GM23248 (cell line): ENCODE measurements around the gene ZFAND3. TPM values are rescaled to one million over a fixed set of nuclear protein-coding genes. Genes with fewer than 3 reads are reported as not detected.

Source experiments
- DNase-seq: peaks from one replicate; pipeline ENCODE4 v3.0.0-alpha.2; 2015
- H2AFZ ChIP-seq: fragments of 200-600 bp; sonication (generic); 2 replicates; pipeline ENCODE4 v1.6.1; 2016; ENCODE audit warnings: antibody characterized with exemption
- H3F3A ChIP-seq: fragments of 200-600 bp; sonication (generic); 2 replicates; pipeline ENCODE4 v1.6.1; 2016; ENCODE audit warnings: mild to moderate bottlenecking, antibody characterized with exemption, mixed run types; ENCODE audit not compliant: insufficient read depth
- H3K27ac ChIP-seq: fragments of 200-600 bp; sonication (generic); 2 replicates; pipeline ENCODE4 v1.5.1; 2016; ENCODE audit warnings: mild to moderate bottlenecking
- H3K27me3 ChIP-seq: fragments of 200-600 bp; sonication (generic); replicated peaks from 2 replicates; pipeline ENCODE4 v1.6.1; 2016; ENCODE audit warnings: mild to moderate bottlenecking; ENCODE audit not compliant: insufficient read depth
- H3K36me3 ChIP-seq: fragments of 200-600 bp; sonication (generic); 2 replicates; pipeline ENCODE4 v1.6.1; 2016; ENCODE audit warnings: low read depth, mild to moderate bottlenecking
- H3K4me1 ChIP-seq: fragments of 200-600 bp; sonication (generic); 2 replicates; pipeline ENCODE4 v1.6.1; 2016; ENCODE audit warnings: mild to moderate bottlenecking; ENCODE audit not compliant: insufficient read depth
- H3K4me2 ChIP-seq: fragments of 200-600 bp; sonication (generic); one replicate; pipeline ENCODE4 v1.6.1; 2016; ENCODE audit warnings: mild to moderate bottlenecking; ENCODE audit not compliant: unreplicated experiment
- H3K4me3 ChIP-seq: fragments of 200-600 bp; sonication (generic); 2 replicates; pipeline ENCODE4 v1.5.1; 2016; ENCODE audit warnings: mild to moderate bottlenecking
- H3K79me2 ChIP-seq: fragments of 200-600 bp; sonication (generic); 2 replicates; pipeline ENCODE4 v1.6.1; 2016; ENCODE audit warnings: mild to moderate bottlenecking; ENCODE audit not compliant: insufficient read depth
- H3K9ac ChIP-seq: fragments of 200-600 bp; sonication (generic); 2 replicates; pipeline ENCODE4 v1.6.1; 2016; ENCODE audit warnings: mild to moderate bottlenecking
- H3K9me2 ChIP-seq: fragments of 200-600 bp; sonication (generic); 2 replicates; pipeline ENCODE4 v1.6.1; 2016; ENCODE audit warnings: mixed run types, mild to moderate bottlenecking, moderate library complexity; ENCODE audit not compliant: insufficient read depth
- H3K9me3 ChIP-seq: fragments of 200-600 bp; sonication (generic); one replicate; pipeline ENCODE4 v1.6.1; 2017; ENCODE audit warnings: low read depth
- H4K20me1 ChIP-seq: fragments of 200-600 bp; sonication (generic); 2 replicates; pipeline ENCODE4 v1.6.0; 2016; ENCODE audit not compliant: insufficient read depth
- EZH2 ChIP-seq: fragments of 200-600 bp; sonication (generic); IDR thresholded peaks from 2 replicates; pipeline ENCODE4 v1.6.1; 2018; ENCODE audit warnings: antibody characterized with exemption, mild to moderate bottlenecking; ENCODE audit not compliant: insufficient read depth, poor library complexity, severe bottlenecking
- EZH2phosphoT487 ChIP-seq: fragments of 200-600 bp; sonication (generic); IDR thresholded peaks from 2 replicates; pipeline ENCODE4 v1.6.1; 2018; ENCODE audit warnings: antibody characterized with exemption, moderate library complexity, mild to moderate bottlenecking, low read depth; ENCODE audit not compliant: insufficient read depth
- WGBS, 2 experiments: methylation state at CpG; one replicate each; pipeline ENCODE4 v1.1.6; 2015 to 2017; ENCODE audit warnings: low lambda C conversion rate in 2 of 2, low coverage in 1 of 2; ENCODE audit errors: missing lambda C conversion rate in 2 of 2; 5-methylcytosine and 5-hydroxymethylcytosine counted together
- in situ Hi-C: fragments of 300-500 bp; cut with MboI; formaldehyde crosslinking; loops from 2 replicates; pipeline ENCODE4 v1.15.0; 2020
- polyA plus RNA-seq: library from polyadenylated mRNA; unstranded; fragments of >200 nt; fragmentation: Nextera tagmentation; extraction: Ambion mirVana; gene quantifications from 2 replicates; pipeline ENCODE4 v1.2.1, GENCODE V29; 2016
- total RNA-seq: library from RNA; depleted of rRNA; stranded (reverse); fragments of >200 nt; shearing (Covaris generic); gene quantifications from 2 replicates; pipeline ENCODE4 v1.2.3, GENCODE V29; 2014

ZFAND3 gene
- total and polyA plus RNA-seq, 2 experiments from 2014 or later: 27.5 to 40.0 TPM

GRCh38 chr6:38055203-38055589 lies 235.7 kb downstream of the ZFAND3 start:
- DNase-seq: no peak
- in situ Hi-C loops: no loop called here
- H3F3A ChIP-seq: peaks cover 14% of the 10 kb centered on the region
- no peak overlapping the region for H3K4me2 ChIP-seq
- no peak overlapping the region for H3K4me3 ChIP-seq
- H2AFZ ChIP-seq: no peak overlapping the region
- 95 to 97% methylated on average over 1 of the region's 1 CpG for WGBS, 2 experiments
- no peaks in the 10 kb centered on the region for H3K9me2 ChIP-seq
- H3K79me2 ChIP-seq: peaks cover 100% of the 10 kb centered on the region
- H3K4me1 ChIP-seq: peaks cover 13% of the 10 kb centered on the region; the same call in 1 of the 2 replicates
- no peaks in the 10 kb centered on the region for H3K36me3 ChIP-seq
- H3K27me3 ChIP-seq: no peaks in the 10 kb centered on the region
- TF ChIP-seq EZH2 (no peak), EZH2phosphoT487 (no peak)
- H3K9me3 ChIP-seq: no peaks in the 10 kb centered on the region
- H4K20me1 ChIP-seq: peaks cover 47% of the 10 kb centered on the region; the same call in 1 of the 2 replicates
- no peak overlapping the region for H3K9ac ChIP-seq
- H3K27ac ChIP-seq: no peak overlapping the region

GRCh38 chr6:38056361-38056760 lies 236.8 kb downstream of the ZFAND3 start:
- TF ChIP-seq EZH2: no peak
- TF ChIP-seq EZH2phosphoT487: no peak
- no peaks in the 10 kb centered on the region for H3K9me3 ChIP-seq
- H3K9me2 ChIP-seq: no peaks in the 10 kb centered on the region
- H3F3A ChIP-seq: peaks cover 14% of the 10 kb centered on the region
- H3K79me2 ChIP-seq: peaks cover 100% of the 10 kb centered on the region
- H3K4me3 ChIP-seq: no peak overlapping the region
- no peak for DNase-seq
- H3K4me1 ChIP-seq: peaks cover 11% of the 10 kb centered on the region; the same call in 1 of the 2 replicates
- no peak overlapping the region for H2AFZ ChIP-seq
- no peaks in the 10 kb centered on the region for H3K36me3 ChIP-seq
- peaks cover 40% of the 10 kb centered on the region; the same call in 1 of the 2 replicates for H4K20me1 ChIP-seq
- WGBS, 2 experiments: 97 to 99% methylated on average over 3 of the region's 3 CpGs
- H3K4me2 ChIP-seq: no peak overlapping the region
- no peak overlapping the region for H3K9ac ChIP-seq
- H3K27ac ChIP-seq: no peak overlapping the region
- in situ Hi-C loops: no loop called here
- H3K27me3 ChIP-seq: no peaks in the 10 kb centered on the region

- no peak overlapping the region for H3K9ac ChIP-seq
These were observed 238.5 kb downstream of the ZFAND3 start for GRCh38 chr6:38057994-38058393.

GRCh38 chr6:38062066-38062465 lies 242.5 kb downstream of the ZFAND3 start:
- no peak overlapping the region for H3K4me3 ChIP-seq
- peaks cover 13% of the 10 kb centered on the region; the same call in 1 of the 2 replicates for H4K20me1 ChIP-seq
- no peak overlapping the region for H3K27ac ChIP-seq
- peaks cover 11% of the 10 kb centered on the region; the same call in 1 of the 2 replicates for H3K4me1 ChIP-seq
- TF ChIP-seq EZH2phosphoT487 (no peak), EZH2 (no peak)
- H3K36me3 ChIP-seq: peaks cover 22% of the 10 kb centered on the region
- no peaks in the 10 kb centered on the region for H3K27me3 ChIP-seq
- H3K4me2 ChIP-seq: no peak overlapping the region
- peaks cover 14% of the 10 kb centered on the region for H3F3A ChIP-seq
- peaks cover 93% of the 10 kb centered on the region for H3K79me2 ChIP-seq
- DNase-seq: no peak
- peaks cover 3% of the 10 kb centered on the region; the same call in 1 of the 2 replicates for H3K9me2 ChIP-seq
- in situ Hi-C loops: no loop called here
- H2AFZ ChIP-seq: no peak overlapping the region
- no peak overlapping the region for H3K9ac ChIP-seq
- no peaks in the 10 kb centered on the region for H3K9me3 ChIP-seq
- 80 to 89% methylated on average over 3 of the region's 3 CpGs for WGBS, 2 experiments

More at GRCh38 chr6:38057994-38058393, 238.5 kb downstream of the ZFAND3 start:
- no peak overlapping the region for H3K4me2 ChIP-seq
- peaks cover 100% of the 10 kb centered on the region for H3K79me2 ChIP-seq
- no peaks in the 10 kb centered on the region for H3K9me3 ChIP-seq
- H3K4me1 ChIP-seq: peaks cover 11% of the 10 kb centered on the region; the same call in 1 of the 2 replicates
- H3K27me3 ChIP-seq: no peaks in the 10 kb centered on the region
- DNase-seq: peak; percentile 60
- no peaks in the 10 kb centered on the region for H3K9me2 ChIP-seq
- peaks cover 12% of the 10 kb centered on the region for H3K36me3 ChIP-seq
- H4K20me1 ChIP-seq: peaks cover 36% of the 10 kb centered on the region; the same call in 1 of the 2 replicates
- no peak overlapping the region for H3K4me3 ChIP-seq
- in situ Hi-C loops: no loop called here
- TF ChIP-seq EZH2phosphoT487 (no peak), EZH2 (no peak)
- no peak overlapping the region for H3K27ac ChIP-seq
- peaks cover 14% of the 10 kb centered on the region for H3F3A ChIP-seq
- no peak overlapping the region for H2AFZ ChIP-seq
